Psoas muscle (tissue), 8 donors: Measurements from ENCODE around the gene RUBCNL. TPM values are rescaled to one million over a fixed set of nuclear protein-coding genes. Genes with fewer than 3 reads are reported as not detected.

Experiments
- ATAC-seq, 4 donors: fragments of 200-7000 bp; cut with Tn5 transposase; one replicate each; pipeline ENCODE4 v1.9.1; 2020; ENCODE audit warnings: moderate library complexity in 3 of 4, mild to moderate bottlenecking in 2 of 4
- DNase-seq, 2 donors: peaks; one replicate each; pipeline ENCODE4 v3.0.0-alpha.2; 2020
- H3K27ac ChIP-seq: fragments of 200-600 bp; one replicate; pipeline ENCODE4 v1.8.0; 2022
- H3K27me3 ChIP-seq, 3 donors: fragments of 200-600 bp in 1 of 3; one replicate each; pipeline versions ENCODE4 v1.6.1 to v1.8.0; 2013 to 2022; ENCODE audit warnings: low read length in 2 of 3, mild to moderate bottlenecking in 2 of 3, moderate library complexity in 1 of 3; ENCODE audit not compliant: insufficient read depth in 3 of 3
- H3K36me3 ChIP-seq, 2 donors: fragments of 200-600 bp in 1 of 2; one replicate each; pipeline versions ENCODE4 v1.6.1 to v1.8.0; 2013 to 2022; ENCODE audit warnings: low read depth in 1 of 2, mild to moderate bottlenecking in 1 of 2, moderate library complexity in 1 of 2; ENCODE audit not compliant: insufficient read depth in 1 of 2
- H3K4me1 ChIP-seq: fragments of 200-600 bp; one replicate; pipeline ENCODE4 v1.8.0; 2022
- H3K4me3 ChIP-seq: fragments of 200-600 bp; one replicate; pipeline ENCODE4 v1.8.0; 2022; ENCODE audit warnings: mild to moderate bottlenecking
- H3K9me3 ChIP-seq: fragments of 200-600 bp; one replicate; pipeline ENCODE4 v1.8.0; 2022
- CTCF ChIP-seq: fragments of 200-600 bp; IDR thresholded peaks from one replicate; pipeline ENCODE4 v1.8.0; 2022; ENCODE audit warnings: antibody characterized with exemption
- WGBS, 3 donors: extraction: QIAGEN DNeasy Blood & Tissue Kit; methylation state at CpG; one replicate each; pipeline versions ENCODE4 v1.1.6 to v1.1.7; 2013; 5-methylcytosine and 5-hydroxymethylcytosine counted together
- intact Hi-C, 2 donors: fragments of 100-400 bp; cut with DNase I; formaldehyde crosslinking; loops; one replicate each; pipeline versions ENCODE4 v1.11.0 to v1.14.2; 2022
- polyA plus RNA-seq, 3 donors: library from polyadenylated mRNA; stranded (reverse); fragments of 200-250 nt; gene quantifications; one replicate each; pipeline ENCODE4 v1.2.3, GENCODE V29; 2013
- total RNA-seq, 4 donors: library from RNA; stranded (reverse); fragmentation: NEBNext Ultra II Directional in 2 of 4; extraction: Animal tissue kit (Norgen Biotek cat#: 25700) in 2 of 4; gene quantifications; one replicate each; pipeline versions ENCODE4 v1.2.1 to v1.2.4, GENCODE V29; 2021 to 2023
- donor health status: healthy with polysubstance abuse.
- donor health status: DM: no; HTN: no; CAD: no; lungs with moderate emphysema.
- donor health status: Bipolar disorder and iron deficiency.
- donor health status: healthy.
- donor health status: DM: yes; HTN: yes; CAD: no.
- donor health status: DM: no; HTN: no; CAD: no.
- donor health status: DM: no; HTN: no; CAD: no.
- donor health status: DM: yes; HTN: yes; CAD: no.

The RUBCNL gene
- total and polyA plus RNA-seq, 7 donors, result 0.06 to 1.1 (median 0.76) TPM

- intact Hi-C loops, result no loop called here
- Histone ChIP-seq H3K4me3 (peak overlapping the region; percentile 51), H3K4me1 (no peaks in the 10 kb centered on the region), H3K27ac (no peak overlapping the region), H3K27me3 (peaks cover 0 to 41% (median 9%) of the 10 kb centered on the region in 3 donors), H3K36me3 (no peaks in the 10 kb centered on the region), H3K9me3 (no peaks in the 10 kb centered on the region)
- ATAC-seq (no peak), DNase-seq (no peak)
- TF ChIP-seq CTCF, result no peak
- 33 to 43% (median 41%) methylated on average over 10 of the region's 10 CpGs for WGBS, 3 donors
Measured at GRCh38 chr13:46385946-46386345, 1.1 kb downstream of the RUBCNL start.

- no peak for ATAC-seq
- Histone ChIP-seq H3K4me3 (no peak overlapping the region), H3K27ac (no peak overlapping the region), H3K9me3 (no peaks in the 10 kb centered on the region), H3K4me1 (no peaks in the 10 kb centered on the region), H3K36me3 (no peaks in the 10 kb centered on the region), H3K27me3 (peaks cover 0 to 41% (median 9%) of the 10 kb centered on the region in 3 donors)
- no peak for DNase-seq
- no peak for TF ChIP-seq CTCF
- intact Hi-C loops, result no loop called here
Measured at GRCh38 chr13:46383383-46383782, 3.7 kb downstream of the RUBCNL start.

GRCh38 chr13:46382224-46382623 is 4.8 kb downstream of the RUBCNL start:
- Histone ChIP-seq H3K4me1 (no peaks in the 10 kb centered on the region), H3K36me3 (no peaks in the 10 kb centered on the region), H3K27ac (no peak overlapping the region), H3K4me3 (no peak overlapping the region), H3K27me3 (peaks cover 0 to 35% (median 7%) of the 10 kb centered on the region in 3 donors), H3K9me3 (no peaks in the 10 kb centered on the region)
- no peak for ATAC-seq
- 86 to 94% (median 86%) methylated on average over 3 of the region's 3 CpGs for WGBS, 3 donors
- intact Hi-C loops, result no loop called here
- no peak for TF ChIP-seq CTCF
- DNase-seq, result no peak

GRCh38 chr13:46380242-46380641 is 6.8 kb downstream of the RUBCNL start:
- H3K27me3 ChIP-seq, result peaks cover 0 to 17% (median 0%) of the 10 kb centered on the region in 3 donors
- no peak for TF ChIP-seq CTCF
- WGBS, 3 donors, result 77 to 85% (median 84%) methylated on average over 4 of the region's 4 CpGs
- no peak for DNase-seq
- no peaks in the 10 kb centered on the region for H3K9me3 ChIP-seq
- no peaks in the 10 kb centered on the region for H3K36me3 ChIP-seq
- H3K4me3 ChIP-seq, result no peak overlapping the region
- H3K4me1 ChIP-seq, result no peaks in the 10 kb centered on the region
- intact Hi-C loops, result no loop called here
- no peak overlapping the region for H3K27ac ChIP-seq
- ATAC-seq, result no peak

- no peak for TF ChIP-seq CTCF
- H3K27ac ChIP-seq, result no peak overlapping the region
- DNase-seq, result no peak
Measured at GRCh38 chr13:46379611-46380010, 7.4 kb downstream of the RUBCNL start.

More at GRCh38 chr13:46379611-46380010, 7.4 kb downstream of the RUBCNL start:
- Histone ChIP-seq H3K27me3 (peaks cover 0 to 11% (median 0%) of the 10 kb centered on the region in 3 donors), H3K9me3 (no peaks in the 10 kb centered on the region), H3K36me3 (no peaks in the 10 kb centered on the region), H3K4me3 (no peak overlapping the region), H3K4me1 (no peaks in the 10 kb centered on the region)
- intact Hi-C loops, result no loop called here
- no peak for ATAC-seq
- 67 to 80% (median 74%) methylated on average over 2 of the region's 2 CpGs for WGBS, 3 donors
